Liver (tissue), 9 donors: ENCODE measurements around the gene GAST. TPM values are rescaled to one million over a fixed set of nuclear protein-coding genes. Genes with fewer than 3 reads are reported as not detected.

Source experiments
- DNase-seq: peaks from one replicate; pipeline ENCODE4 v3.0.0-alpha.2; 2017; ENCODE audit warnings: low spot score
- H3K27ac ChIP-seq, 2 donors: one replicate each; pipeline ENCODE4 v1.7.0; 2013; ENCODE audit warnings: inconsistent platforms in 2 of 2, low read length in 2 of 2, control low read depth in 1 of 2, low read depth in 1 of 2, mild to moderate bottlenecking in 1 of 2
- H3K27me3 ChIP-seq, 4 donors: one replicate each; pipeline versions ENCODE4 v1.6.1 to v1.7.0; 2013; ENCODE audit warnings: low read length in 3 of 4, inconsistent platforms in 1 of 4, mild to moderate bottlenecking in 1 of 4, moderate library complexity in 1 of 4; ENCODE audit not compliant: control insufficient read depth in 4 of 4, insufficient read depth in 4 of 4
- H3K36me3 ChIP-seq, 4 donors: one replicate each; pipeline versions ENCODE4 v1.6.1 to v1.7.0; 2013; ENCODE audit warnings: low read length in 3 of 4, mild to moderate bottlenecking in 3 of 4, low read depth in 1 of 4, moderate library complexity in 1 of 4; ENCODE audit not compliant: control insufficient read depth in 4 of 4, insufficient read depth in 3 of 4
- H3K4me1 ChIP-seq, 4 donors: one replicate each; pipeline versions ENCODE4 v1.6.1 to v1.7.0; 2013; ENCODE audit warnings: low read length in 3 of 4, mild to moderate bottlenecking in 3 of 4, moderate library complexity in 1 of 4; ENCODE audit not compliant: control insufficient read depth in 4 of 4, insufficient read depth in 4 of 4
- H3K4me3 ChIP-seq, 3 donors: one replicate each; pipeline versions ENCODE4 v1.6.1 to v1.7.0; 2013; ENCODE audit warnings: low read length in 3 of 3, control low read depth in 1 of 3, low read depth in 1 of 3, mild to moderate bottlenecking in 1 of 3
- H3K9ac ChIP-seq, 2 donors: one replicate each; pipeline ENCODE4 v1.7.0; 2013; ENCODE audit warnings: low read length in 2 of 2, mild to moderate bottlenecking in 2 of 2, moderate library complexity in 2 of 2, control low read depth in 1 of 2, low read depth in 1 of 2
- H3K9me3 ChIP-seq, 4 donors: one replicate each; pipeline versions ENCODE4 v1.6.1 to v1.7.0; 2013; ENCODE audit warnings: low read length in 3 of 4; ENCODE audit not compliant: control insufficient read depth in 4 of 4
- ATF3 ChIP-seq: IDR thresholded peaks from 2 replicates; pipeline ENCODE4 v1.6.1; 2016; ENCODE audit warnings: antibody characterized with exemption
- CTCF ChIP-seq: fragments of 150-350 bp; IDR thresholded peaks from 2 replicates; pipeline ENCODE4 v1.5.1; 2017; ENCODE audit warnings: improper control_type of control experiment, low read depth, low read length; ENCODE audit not compliant: missing input control
- EGR1 ChIP-seq, 2 donors: IDR thresholded peaks; 2 replicates each; pipeline ENCODE4 v1.6.1; 2016 to 2018; ENCODE audit warnings: antibody characterized with exemption in 2 of 2, low read depth in 2 of 2
- FOXA1 ChIP-seq: IDR thresholded peaks from 2 replicates; pipeline ENCODE4 v1.6.1; 2016; ENCODE audit warnings: antibody characterized with exemption
- FOXA2 ChIP-seq: IDR thresholded peaks from 2 replicates; pipeline ENCODE4 v1.6.1; 2016; ENCODE audit warnings: antibody characterized with exemption
- GABPA ChIP-seq, 2 donors: IDR thresholded peaks in 1 of 2; conservative IDR thresholded peaks in 1 of 2; 2 replicates each; pipeline ENCODE4 v1.6.1; 2016; ENCODE audit warnings: antibody characterized with exemption in 2 of 2, mild to moderate bottlenecking in 1 of 2, moderate library complexity in 1 of 2
- HNF4A ChIP-seq, 2 donors: conservative IDR thresholded peaks; 2 replicates each; pipeline ENCODE4 v1.6.1; 2016; ENCODE audit warnings: antibody characterized with exemption in 2 of 2, mild to moderate bottlenecking in 2 of 2
- HNF4G ChIP-seq: IDR thresholded peaks from 2 replicates; pipeline ENCODE4 v1.6.1; 2016; ENCODE audit warnings: antibody characterized with exemption
- JUND ChIP-seq, 2 donors: IDR thresholded peaks; 2 replicates each; pipeline ENCODE4 v1.6.1; 2016; ENCODE audit warnings: antibody characterized with exemption in 2 of 2
- NR2F2 ChIP-seq: IDR thresholded peaks from 2 replicates; pipeline ENCODE4 v1.6.1; 2016; ENCODE audit warnings: antibody characterized with exemption
- RAD21 ChIP-seq, 2 donors: IDR thresholded peaks; 2 replicates each; pipeline ENCODE4 v1.6.1; 2016; ENCODE audit warnings: antibody characterized with exemption in 2 of 2, mild to moderate bottlenecking in 2 of 2
- REST ChIP-seq: IDR thresholded peaks from 2 replicates; pipeline ENCODE4 v1.6.1; 2016; ENCODE audit warnings: antibody characterized with exemption, mild to moderate bottlenecking
- RXRA ChIP-seq, 2 donors: IDR thresholded peaks; 2 replicates each; pipeline ENCODE4 v1.6.1; 2017 to 2018; ENCODE audit warnings: antibody characterized with exemption in 2 of 2, mild to moderate bottlenecking in 1 of 2
- SP1 ChIP-seq: IDR thresholded peaks from 2 replicates; pipeline ENCODE4 v1.6.1; 2018; ENCODE audit warnings: antibody characterized with exemption, mild to moderate bottlenecking
- TAF1 ChIP-seq: conservative IDR thresholded peaks from 2 replicates; pipeline ENCODE4 v1.6.1; 2016; ENCODE audit warnings: antibody characterized with exemption, mild to moderate bottlenecking
- YY1 ChIP-seq: IDR thresholded peaks from 2 replicates; pipeline ENCODE4 v1.6.1; 2016; ENCODE audit warnings: antibody characterized with exemption, mild to moderate bottlenecking
- WGBS: extraction: QIAGEN DNeasy Blood & Tissue Kit; methylation state at CpG from one replicate; pipeline ENCODE4 v1.1.7; 2013; 5-methylcytosine and 5-hydroxymethylcytosine counted together
- polyA plus RNA-seq, 2 donors: library from polyadenylated mRNA; stranded (reverse) in 1 of 2; unstranded in 1 of 2; fragments of 200-250 nt in 1 of 2; fragments of >200 nt in 1 of 2; fragmentation: Nextera tagmentation in 1 of 2; extraction: Ambion mirVana in 1 of 2; gene quantifications; one replicate each; pipeline versions ENCODE4 v1.2.1 to v1.2.3, GENCODE V29; 2013 to 2015
- total RNA-seq, 2 donors: library from RNA; depleted of rRNA; stranded (reverse); fragments of >200 nt; gene quantifications; one replicate each; pipeline ENCODE4 v1.2.3, GENCODE V29; 2014
- TF ChIP-seq, protein P1 (sequence below): IDR thresholded peaks from 2 replicates; pipeline ENCODE4 v1.6.1; 2016; ENCODE audit warnings: antibody characterized with exemption
- TF ChIP-seq, protein P2 (sequence below): IDR thresholded peaks from 2 replicates; pipeline ENCODE4 v1.6.1; 2016; ENCODE audit warnings: antibody characterized with exemption
- donor health status: healthy.
- donor health status: healthy.
- donor health status: healthy.
- donor health status: healthy.
- donor health status: healthy.

GAST gene
- total and polyA plus RNA-seq, 4 donors: not detected

- WGBS: 94% methylated on average over 5 of the region's 5 CpGs
These were observed 26.6 kb downstream of the GAST start for GRCh38 chr17:41738801-41739112.

GRCh38 chr17:41739661-41740352 lies 27.7 kb downstream of the GAST start:
- H3K27me3 ChIP-seq: peaks cover 0 to 5% (median 0%) of the 10 kb centered on the region in 4 donors

More at GRCh38 chr17:41738801-41739112, 26.6 kb downstream of the GAST start:
- no peak overlapping the region for H3K4me3 ChIP-seq
- H3K27ac ChIP-seq: no peak overlapping the region
- no peak for DNase-seq
- H3K9ac ChIP-seq: no peak overlapping the region
- TF ChIP-seq HNF4G (no peak), TAF1 (no peak), YY1 (no peak), RXRA (IDR thresholded peaks at IDR 0.05) (no peak), NR2F2 (no peak), FOXA2 (no peak), JUND (IDR thresholded peaks at IDR 0.05) (no peak), HNF4A (conservative IDR thresholded peaks at IDR 0.05) (no peak), SP1 (no peak), RAD21 (IDR thresholded peaks at IDR 0.05) (no peak), EGR1 (IDR thresholded peaks at IDR 0.05; ENCODE audit: low read depth in 2 of 2) (no peak)
- H3K4me1 ChIP-seq: peaks cover 4 to 15% (median 9%) of the 10 kb centered on the region in 4 donors
- no peaks in the 10 kb centered on the region for H3K9me3 ChIP-seq
- H3K36me3 ChIP-seq: no peaks in the 10 kb centered on the region
- peaks cover 0 to 5% (median 0%) of the 10 kb centered on the region in 4 donors for H3K27me3 ChIP-seq

More at GRCh38 chr17:41739661-41740352, 27.7 kb downstream of the GAST start:
- no peaks in the 10 kb centered on the region for H3K9me3 ChIP-seq
- H3K4me1 ChIP-seq: peaks cover under 1 to 4% (median 2%) of the 10 kb centered on the region in 4 donors
- TF ChIP-seq YY1: no peak
- TF ChIP-seq, protein P1, sequence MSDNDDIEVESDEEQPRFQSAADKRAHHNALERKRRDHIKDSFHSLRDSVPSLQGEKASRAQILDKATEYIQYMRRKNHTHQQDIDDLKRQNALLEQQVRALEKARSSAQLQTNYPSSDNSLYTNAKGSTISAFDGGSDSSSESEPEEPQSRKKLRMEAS: no peak
- no peak for TF ChIP-seq HNF4G
- TF ChIP-seq HNF4A (conservative IDR thresholded peaks at IDR 0.05): no peak
- TF ChIP-seq FOXA1: no peak
- no peak for TF ChIP-seq FOXA2
- no peak for TF ChIP-seq GABPA (IDR thresholded peaks at IDR 0.05 in 1 of 2, conservative IDR thresholded peaks at IDR 0.05 in 1 of 2)
- TF ChIP-seq NR2F2: no peak
- no peak for TF ChIP-seq JUND (IDR thresholded peaks at IDR 0.05)
- no peak for TF ChIP-seq CTCF
- TF ChIP-seq TAF1: no peak
- TF ChIP-seq RXRA (IDR thresholded peaks at IDR 0.05): no peak
- TF ChIP-seq SP1: no peak
- TF ChIP-seq ATF3: no peak
- TF ChIP-seq REST: no peak
- no peak for TF ChIP-seq RAD21 (IDR thresholded peaks at IDR 0.05)
- TF ChIP-seq, protein P2, sequence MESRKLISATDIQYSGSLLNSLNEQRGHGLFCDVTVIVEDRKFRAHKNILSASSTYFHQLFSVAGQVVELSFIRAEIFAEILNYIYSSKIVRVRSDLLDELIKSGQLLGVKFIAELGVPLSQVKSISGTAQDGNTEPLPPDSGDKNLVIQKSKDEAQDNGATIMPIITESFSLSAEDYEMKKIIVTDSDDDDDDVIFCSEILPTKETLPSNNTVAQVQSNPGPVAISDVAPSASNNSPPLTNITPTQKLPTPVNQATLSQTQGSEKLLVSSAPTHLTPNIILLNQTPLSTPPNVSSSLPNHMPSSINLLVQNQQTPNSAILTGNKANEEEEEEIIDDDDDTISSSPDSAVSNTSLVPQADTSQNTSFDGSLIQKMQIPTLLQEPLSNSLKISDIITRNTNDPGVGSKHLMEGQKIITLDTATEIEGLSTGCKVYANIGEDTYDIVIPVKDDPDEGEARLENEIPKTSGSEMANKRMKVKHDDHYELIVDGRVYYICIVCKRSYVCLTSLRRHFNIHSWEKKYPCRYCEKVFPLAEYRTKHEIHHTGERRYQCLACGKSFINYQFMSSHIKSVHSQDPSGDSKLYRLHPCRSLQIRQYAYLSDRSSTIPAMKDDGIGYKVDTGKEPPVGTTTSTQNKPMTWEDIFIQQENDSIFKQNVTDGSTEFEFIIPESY: no peak
- TF ChIP-seq EGR1 (IDR thresholded peaks at IDR 0.05; ENCODE audit: low read depth in 2 of 2): no peak
- H3K9ac ChIP-seq: no peak overlapping the region
- no peak overlapping the region for H3K27ac ChIP-seq
- no peaks in the 10 kb centered on the region for H3K36me3 ChIP-seq
- WGBS: 76% methylated on average over 9 of the region's 9 CpGs
- no peak overlapping the region for H3K4me3 ChIP-seq
- no peak for DNase-seq
